ENCODE results near the gene NPR1. TPM values are rescaled to one million over a fixed set of nuclear protein-coding genes. Genes with fewer than 3 reads are reported as not detected.
A peak's percentile ranks its signal among the peaks of the same experiment; 100 is the strongest.

NPR1 gene
- total RNA-seq, 1 donor from 2014 or later = 5.9 TPM

DNA sequence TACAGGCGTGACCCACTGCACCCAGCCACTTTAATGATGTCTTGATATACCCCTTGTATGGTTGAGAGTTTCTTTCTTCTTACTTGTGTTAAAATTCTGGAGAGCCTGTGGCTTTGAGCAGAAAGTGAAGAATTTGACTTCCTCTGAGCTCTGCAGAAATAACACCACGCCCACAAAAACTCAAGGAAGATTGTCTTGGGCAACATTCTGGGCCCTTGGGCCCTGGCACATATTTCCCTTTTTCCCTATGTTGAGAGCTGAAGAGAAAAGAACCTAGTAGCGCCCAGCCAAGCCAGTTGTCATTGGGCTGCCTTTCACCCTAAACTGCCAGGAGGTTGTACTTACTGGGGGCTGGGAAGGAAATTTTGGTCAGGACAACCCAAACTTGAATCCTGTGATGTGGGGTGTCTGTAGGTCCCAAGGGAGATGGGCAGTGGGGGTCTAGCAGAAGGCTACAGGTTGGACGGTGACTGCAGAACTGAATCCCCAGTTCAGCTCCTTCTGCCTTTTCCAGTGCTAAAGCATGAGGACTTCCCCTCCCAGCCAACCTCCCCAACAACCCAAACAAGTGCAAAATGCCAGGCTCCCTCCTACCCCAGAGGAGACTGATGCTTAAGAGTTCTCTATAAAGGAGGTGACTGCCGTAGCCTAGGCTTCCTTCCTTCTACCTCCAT lies 31.7 kb upstream of the NPR1 start:
- H3K27ac Mint-ChIP-seq = peak overlapping the region; percentile 87
- H3K27me3 Mint-ChIP-seq (ENCODE audit: low read depth) = no peaks in the 10 kb centered on the region

DNA sequence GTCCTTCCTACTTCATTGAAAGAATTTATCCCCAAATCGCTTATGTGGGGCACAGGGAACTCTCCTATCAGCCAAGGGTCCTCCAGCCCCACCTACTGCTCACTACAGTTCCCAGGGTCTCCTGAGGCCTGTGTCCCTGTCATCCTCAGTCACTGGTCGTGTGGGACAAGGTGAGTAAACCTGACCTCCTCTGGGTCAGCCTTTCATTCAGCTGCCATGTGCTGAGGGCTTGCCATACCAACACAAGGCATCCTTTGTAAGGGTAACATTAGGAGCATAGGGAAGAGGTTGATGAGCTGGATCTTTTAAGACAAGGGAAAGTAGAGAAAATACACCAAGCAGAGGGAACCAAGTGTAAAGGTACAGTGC lies 31.2 kb upstream of the NPR1 start:
- TF ChIP-seq, protein P1, sequence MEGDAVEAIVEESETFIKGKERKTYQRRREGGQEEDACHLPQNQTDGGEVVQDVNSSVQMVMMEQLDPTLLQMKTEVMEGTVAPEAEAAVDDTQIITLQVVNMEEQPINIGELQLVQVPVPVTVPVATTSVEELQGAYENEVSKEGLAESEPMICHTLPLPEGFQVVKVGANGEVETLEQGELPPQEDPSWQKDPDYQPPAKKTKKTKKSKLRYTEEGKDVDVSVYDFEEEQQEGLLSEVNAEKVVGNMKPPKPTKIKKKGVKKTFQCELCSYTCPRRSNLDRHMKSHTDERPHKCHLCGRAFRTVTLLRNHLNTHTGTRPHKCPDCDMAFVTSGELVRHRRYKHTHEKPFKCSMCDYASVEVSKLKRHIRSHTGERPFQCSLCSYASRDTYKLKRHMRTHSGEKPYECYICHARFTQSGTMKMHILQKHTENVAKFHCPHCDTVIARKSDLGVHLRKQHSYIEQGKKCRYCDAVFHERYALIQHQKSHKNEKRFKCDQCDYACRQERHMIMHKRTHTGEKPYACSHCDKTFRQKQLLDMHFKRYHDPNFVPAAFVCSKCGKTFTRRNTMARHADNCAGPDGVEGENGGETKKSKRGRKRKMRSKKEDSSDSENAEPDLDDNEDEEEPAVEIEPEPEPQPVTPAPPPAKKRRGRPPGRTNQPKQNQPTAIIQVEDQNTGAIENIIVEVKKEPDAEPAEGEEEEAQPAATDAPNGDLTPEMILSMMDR (IDR thresholded peaks at IDR 0.05; ENCODE audit: unreplicated experiment) = no peak
- Mint-ChIP-seq H3K27ac (peak overlapping the region; percentile 87), H3K27me3 (ENCODE audit: low read depth) (no peaks in the 10 kb centered on the region), H3K4me1 (no peaks in the 10 kb centered on the region), H3K4me3 (no peak overlapping the region), H3K36me3 (peaks cover 28% of the 10 kb centered on the region), H3K9me3 (no peaks in the 10 kb centered on the region)
- no peak for DNase-seq (ENCODE audit: low spot score in 2 of 2, unreplicated experiment in 2 of 2)

More for the DNA sequence above, 31.7 kb upstream of the NPR1 start:
- Mint-ChIP-seq H3K36me3 (peaks cover 31% of the 10 kb centered on the region), H3K4me1 (no peaks in the 10 kb centered on the region), H3K9me3 (no peaks in the 10 kb centered on the region), H3K4me3 (no peak overlapping the region)
- no peak for DNase-seq (ENCODE audit: low spot score in 2 of 2, unreplicated experiment in 2 of 2)
- TF ChIP-seq, protein P1 (IDR thresholded peaks at IDR 0.05; ENCODE audit: unreplicated experiment) = no peak

DNA sequence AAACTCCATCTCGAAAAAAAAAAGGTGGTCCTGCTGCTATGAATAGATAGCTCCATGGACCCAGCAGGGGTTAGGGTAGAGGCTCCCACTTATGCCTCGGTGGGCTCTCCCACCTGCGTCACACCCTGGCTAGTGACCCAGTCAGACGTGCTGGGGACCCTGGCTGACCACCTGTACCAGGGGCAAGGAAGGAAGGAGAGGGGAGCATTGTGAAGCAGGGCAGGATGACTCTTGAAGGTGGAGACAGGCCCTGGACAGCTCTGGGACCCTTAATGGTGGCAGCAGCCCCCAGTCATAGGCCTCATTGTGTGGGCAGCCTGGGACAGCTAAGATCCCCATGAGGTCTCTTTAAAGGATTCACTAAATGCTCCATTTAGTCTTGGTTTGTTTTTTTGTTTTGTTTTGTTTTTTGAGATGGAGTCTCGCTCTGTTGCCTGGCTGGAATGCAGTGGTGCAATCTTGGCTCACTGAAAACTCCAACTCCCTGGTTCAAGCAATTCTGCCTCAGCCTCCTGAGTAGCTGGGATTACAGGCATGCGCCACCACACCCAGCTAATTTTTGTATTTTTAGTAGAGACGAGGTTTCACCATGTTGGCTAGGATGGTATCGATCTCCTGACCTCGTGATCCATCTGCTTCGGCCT lies 30.4 kb upstream of the NPR1 start:
- TF ChIP-seq, protein P1 (IDR thresholded peaks at IDR 0.05; ENCODE audit: unreplicated experiment) = no peak
- Mint-ChIP-seq H3K4me3 (no peak overlapping the region), H3K9me3 (no peaks in the 10 kb centered on the region), H3K4me1 (no peaks in the 10 kb centered on the region), H3K36me3 (peaks cover 25% of the 10 kb centered on the region), H3K27ac (peak overlapping the region; percentile 73), H3K27me3 (ENCODE audit: low read depth) (no peaks in the 10 kb centered on the region)
- no peak for DNase-seq (ENCODE audit: low spot score in 2 of 2, unreplicated experiment in 2 of 2)

DNA sequence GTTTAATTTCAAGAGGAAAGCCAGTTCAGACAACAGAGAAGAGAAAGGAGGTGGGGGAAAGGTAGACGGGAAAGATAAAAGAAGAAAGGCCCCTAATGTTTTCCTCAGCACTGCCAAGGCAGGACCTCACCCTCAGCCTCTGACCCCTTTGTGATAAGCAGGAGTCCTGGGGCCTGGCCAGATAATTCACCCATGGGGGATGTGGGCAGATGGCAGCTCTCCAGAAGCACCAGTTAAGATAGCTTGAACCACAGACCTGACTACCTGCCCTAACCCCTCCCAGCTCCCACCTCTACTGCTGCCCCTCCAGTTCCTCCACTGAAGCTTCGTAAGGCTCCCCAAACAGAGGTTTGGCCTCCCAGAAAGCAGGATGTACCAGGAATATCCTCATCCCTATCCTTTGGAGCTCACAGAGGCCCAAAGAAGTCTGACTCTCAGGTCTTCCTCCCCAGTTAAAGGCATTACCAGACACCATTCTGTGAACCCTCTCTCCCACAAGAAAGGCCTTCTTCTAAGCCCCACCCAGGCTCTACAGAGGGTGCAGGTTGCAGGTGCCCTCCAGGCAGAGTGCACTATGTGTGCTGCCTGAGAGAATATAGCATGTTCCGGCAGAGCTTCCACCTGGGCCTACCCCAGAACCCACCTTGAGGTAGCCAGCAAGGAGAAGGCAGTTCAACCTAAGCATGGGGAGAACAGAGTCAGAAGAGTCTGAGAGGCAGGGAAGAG lies 29.2 kb upstream of the NPR1 start:
- H3K27ac Mint-ChIP-seq = no peak overlapping the region
- H3K36me3 Mint-ChIP-seq = peaks cover 18% of the 10 kb centered on the region
- H3K27me3 Mint-ChIP-seq (ENCODE audit: low read depth) = no peaks in the 10 kb centered on the region
- H3K9me3 Mint-ChIP-seq = no peaks in the 10 kb centered on the region
- TF ChIP-seq, protein P1 (IDR thresholded peaks at IDR 0.05; ENCODE audit: unreplicated experiment) = no peak
- H3K4me3 Mint-ChIP-seq = no peak overlapping the region
- H3K4me1 Mint-ChIP-seq = no peaks in the 10 kb centered on the region
- DNase-seq (ENCODE audit: low spot score in 2 of 2, unreplicated experiment in 2 of 2) = no peak

DNA sequence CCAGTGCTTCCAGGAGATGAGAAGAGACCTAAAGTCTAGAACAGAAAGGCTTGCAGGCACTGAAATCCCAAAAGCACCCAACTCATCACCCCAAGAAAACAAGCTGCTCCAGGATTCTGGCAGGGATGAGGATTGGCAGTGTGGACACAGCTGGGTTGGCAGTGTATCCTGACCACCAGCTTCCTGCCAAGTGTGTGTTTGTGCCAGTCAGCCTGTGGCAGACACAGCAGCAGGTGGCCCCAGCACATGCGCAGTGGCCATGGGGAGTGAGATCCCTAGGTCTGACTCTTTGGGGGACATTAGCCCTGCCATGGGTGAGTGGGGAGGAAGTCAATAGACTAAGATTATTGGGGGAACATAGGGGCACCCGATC lies 28.6 kb upstream of the NPR1 start:
- no peaks in the 10 kb centered on the region for H3K4me1 Mint-ChIP-seq
- no peak for DNase-seq (ENCODE audit: low spot score in 2 of 2, unreplicated experiment in 2 of 2)
- no peak overlapping the region for H3K4me3 Mint-ChIP-seq
- H3K27me3 Mint-ChIP-seq (ENCODE audit: low read depth) = no peaks in the 10 kb centered on the region
- no peak overlapping the region for H3K27ac Mint-ChIP-seq
- peaks cover 14% of the 10 kb centered on the region for H3K36me3 Mint-ChIP-seq
- TF ChIP-seq, protein P1 (IDR thresholded peaks at IDR 0.05; ENCODE audit: unreplicated experiment) = no peak
- no peaks in the 10 kb centered on the region for H3K9me3 Mint-ChIP-seq

Data from mesothelial cell of epicardium (in vitro differentiated cells).